Transverse colon (tissue), 4 donors: Measurements from ENCODE around the gene TMEM89. TPM values are rescaled to one million over a fixed set of nuclear protein-coding genes. Genes with fewer than 3 reads are reported as not detected.

ENCODE experiments used
- DNase-seq: peaks from one replicate; pipeline ENCODE4 v3.0.0-alpha.2; 2019
- H3K27ac ChIP-seq, 4 donors: fragments of 200-600 bp; sonication (generic); 2 replicates each; pipeline ENCODE4 v1.5.1; 2016 to 2018; ENCODE audit warnings: inconsistent platforms in 4 of 4
- H3K27me3 ChIP-seq: fragments of 200-600 bp; sonication (generic); 2 replicates; pipeline ENCODE4 v1.5.1; 2017; ENCODE audit warnings: inconsistent platforms
- H3K36me3 ChIP-seq, 4 donors: fragments of 200-600 bp; sonication (generic); 2 replicates each; pipeline ENCODE4 v1.5.1; 2017 to 2019; ENCODE audit warnings: inconsistent platforms in 4 of 4
- H3K4me1 ChIP-seq, 4 donors: fragments of 200-600 bp; sonication (generic); 2 replicates each; pipeline ENCODE4 v1.5.1; 2017 to 2020; ENCODE audit warnings: inconsistent platforms in 4 of 4
- H3K4me3 ChIP-seq, 4 donors: fragments of 200-600 bp; sonication (generic); 1 replicate in 1 of 4; 2 replicates in 3 of 4; pipeline versions ENCODE4 v1.5.1 to v1.6.1; 2017 to 2019; ENCODE audit warnings: inconsistent platforms in 4 of 4
- H3K9me3 ChIP-seq, 2 donors: fragments of 200-600 bp; sonication (generic); 2 replicates each; pipeline ENCODE4 v1.5.1; 2017 to 2019; ENCODE audit warnings: inconsistent platforms in 2 of 2
- EP300 ChIP-seq: sonication (generic); formaldehyde crosslinking; IDR thresholded peaks from one replicate; pipeline ENCODE4 v1.6.1; 2017; ENCODE audit warnings: antibody characterized with exemption, low read depth
- POLR2A ChIP-seq: fragments of 450-650 bp; IDR thresholded peaks from one replicate; pipeline ENCODE4 v1.6.1; 2016; ENCODE audit warnings: antibody characterized with exemption, mild to moderate bottlenecking, moderate library complexity
- POLR2AphosphoS5 ChIP-seq, 3 donors: sonication (generic); formaldehyde crosslinking; IDR thresholded peaks; one replicate each; pipeline ENCODE4 v1.6.1; 2016; ENCODE audit warnings: antibody characterized with exemption in 3 of 3
- WGBS, 2 donors: methylation state at CpG; one replicate each; pipeline ENCODE4 v1.1.5; 2018; ENCODE audit warnings: low coverage in 1 of 2; 5-methylcytosine and 5-hydroxymethylcytosine counted together
- in situ Hi-C, 4 donors: fragments of 200-750 bp; cut with MboI; loops; one replicate each; pipeline versions ENCODE4 v1.15.0 to v1.15.1; 2017; ENCODE audit warnings: low sequenced_read_pairs in 3 of 4, low pct_ligation_motif_present in 1 of 4, low pct_unique_long_range_greater_than_20kb in 1 of 4
- intact Hi-C: fragments of 100-400 bp; cut with DNase I; formaldehyde crosslinking; loops from one replicate; pipeline ENCODE4 v1.15.1; 2023; ENCODE audit warnings: low total_unique reads
- total RNA-seq, 4 donors: library from RNA; depleted of rRNA; stranded (reverse); fragments of >200 nt; gene quantifications; one replicate each; pipeline ENCODE4 v1.1.0, GENCODE V29; 2016
- TF ChIP-seq, protein P1 (sequence below), 5 experiments: fragments of 200-600 bp in 3 of 5; fragments of 450-650 bp in 2 of 5; sonication (generic) in 3 of 5; IDR thresholded peaks; 1 replicate in 2 of 5; 2 replicates in 3 of 5; pipeline ENCODE4 v1.5.1; 2016 to 2017; ENCODE audit warnings: antibody characterized with exemption in 5 of 5, inconsistent platforms in 3 of 5, mild to moderate bottlenecking in 2 of 5, moderate library complexity in 1 of 5

Gene TMEM89
- total RNA-seq, 4 donors from 2014 or later, result 13.1 TPM; not detected in 3

DNA sequence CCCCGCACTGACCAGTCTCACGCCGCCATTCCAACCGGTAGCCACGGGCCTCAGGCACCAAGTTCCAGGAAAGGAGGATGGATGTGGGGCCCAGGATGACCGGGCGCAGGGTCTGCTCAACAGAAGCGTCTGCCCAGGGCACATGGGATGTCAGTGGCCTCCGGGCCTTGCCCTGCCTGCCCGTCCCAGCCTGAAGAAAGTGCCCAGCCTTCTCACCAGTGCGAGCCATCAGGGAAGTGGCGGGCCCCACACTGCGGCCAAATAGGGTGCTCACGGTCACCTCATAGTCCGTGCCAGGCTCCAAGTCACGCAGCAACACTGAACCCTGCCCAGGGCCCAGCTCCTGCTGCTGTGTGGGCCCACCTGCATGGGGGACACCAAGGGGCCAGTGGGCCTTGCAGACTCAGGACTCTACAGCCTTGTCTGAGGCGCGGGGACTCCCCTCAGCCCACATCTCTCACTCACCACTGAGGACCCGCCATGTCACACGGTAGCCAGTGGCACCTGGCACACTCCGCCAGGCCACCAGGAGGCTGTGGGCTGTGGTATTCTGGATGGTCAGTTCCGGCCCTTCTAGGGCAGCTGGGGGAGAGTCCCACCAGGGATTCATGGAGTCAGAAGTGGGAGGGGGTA is 29.6 kb downstream of the TMEM89 start:
- in situ Hi-C loops, result no loop called here
- H3K4me1 ChIP-seq, result peaks cover 9 to 20% (median 15%) of the 10 kb centered on the region in 4 donors
- H3K27me3 ChIP-seq, result peaks cover 15% of the 10 kb centered on the region
- H3K9me3 ChIP-seq, result no peaks in the 10 kb centered on the region
- 89% methylated on average over 22 of the region's 22 CpGs; no CpG with 5 or more reads in 1 of the 2 donors for WGBS, 2 donors
- no peak overlapping the region for H3K4me3 ChIP-seq
- no peaks in the 10 kb centered on the region for H3K36me3 ChIP-seq
- no peak for DNase-seq
- TF ChIP-seq, protein P1, sequence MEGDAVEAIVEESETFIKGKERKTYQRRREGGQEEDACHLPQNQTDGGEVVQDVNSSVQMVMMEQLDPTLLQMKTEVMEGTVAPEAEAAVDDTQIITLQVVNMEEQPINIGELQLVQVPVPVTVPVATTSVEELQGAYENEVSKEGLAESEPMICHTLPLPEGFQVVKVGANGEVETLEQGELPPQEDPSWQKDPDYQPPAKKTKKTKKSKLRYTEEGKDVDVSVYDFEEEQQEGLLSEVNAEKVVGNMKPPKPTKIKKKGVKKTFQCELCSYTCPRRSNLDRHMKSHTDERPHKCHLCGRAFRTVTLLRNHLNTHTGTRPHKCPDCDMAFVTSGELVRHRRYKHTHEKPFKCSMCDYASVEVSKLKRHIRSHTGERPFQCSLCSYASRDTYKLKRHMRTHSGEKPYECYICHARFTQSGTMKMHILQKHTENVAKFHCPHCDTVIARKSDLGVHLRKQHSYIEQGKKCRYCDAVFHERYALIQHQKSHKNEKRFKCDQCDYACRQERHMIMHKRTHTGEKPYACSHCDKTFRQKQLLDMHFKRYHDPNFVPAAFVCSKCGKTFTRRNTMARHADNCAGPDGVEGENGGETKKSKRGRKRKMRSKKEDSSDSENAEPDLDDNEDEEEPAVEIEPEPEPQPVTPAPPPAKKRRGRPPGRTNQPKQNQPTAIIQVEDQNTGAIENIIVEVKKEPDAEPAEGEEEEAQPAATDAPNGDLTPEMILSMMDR (IDR thresholded peaks at IDR 0.05), result no peak
- TF ChIP-seq EP300 (no peak), POLR2A (no peak), POLR2AphosphoS5 (IDR thresholded peaks at IDR 0.05) (no peak)
- H3K27ac ChIP-seq, result no peak overlapping the region
- intact Hi-C loops, result no loop called here

DNA sequence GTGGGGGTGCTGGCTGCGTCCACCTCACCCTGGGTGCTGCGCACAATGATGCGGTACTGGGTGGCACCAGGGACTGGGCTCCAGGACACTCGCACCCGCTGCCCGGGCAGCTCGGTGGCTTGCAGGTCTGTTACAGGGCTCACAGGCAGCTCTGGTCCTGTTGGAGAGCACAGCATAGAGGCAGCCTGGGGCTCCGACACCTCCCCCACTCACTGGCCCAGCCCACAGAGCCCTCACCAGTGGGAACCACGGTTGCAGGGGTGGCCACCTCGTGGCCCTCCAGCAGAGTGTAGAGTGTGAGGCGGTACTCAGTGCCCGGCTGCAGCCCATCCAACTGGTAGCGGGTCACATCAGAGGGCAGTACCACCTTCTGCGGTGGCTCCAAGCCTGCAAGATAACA is 30.1 kb downstream of the TMEM89 start:
- Histone ChIP-seq H3K4me1 (peaks cover 9 to 20% (median 15%) of the 10 kb centered on the region in 4 donors), H3K4me3 (no peak overlapping the region), H3K9me3 (no peaks in the 10 kb centered on the region), H3K36me3 (no peaks in the 10 kb centered on the region), H3K27ac (no peak overlapping the region), H3K27me3 (peaks cover 15% of the 10 kb centered on the region)
- in situ Hi-C loops (no loop called here), intact Hi-C loops (no loop called here)
- no peak for DNase-seq
- WGBS, 2 donors, result 90% methylated on average over 6 of the region's 14 CpGs; no CpG with 5 or more reads in 1 of the 2 donors
- no peak for TF ChIP-seq POLR2A
- TF ChIP-seq POLR2AphosphoS5 (IDR thresholded peaks at IDR 0.05), result no peak
- TF ChIP-seq, protein P1 (IDR thresholded peaks at IDR 0.05), result no peak
- no peak for TF ChIP-seq EP300

DNA sequence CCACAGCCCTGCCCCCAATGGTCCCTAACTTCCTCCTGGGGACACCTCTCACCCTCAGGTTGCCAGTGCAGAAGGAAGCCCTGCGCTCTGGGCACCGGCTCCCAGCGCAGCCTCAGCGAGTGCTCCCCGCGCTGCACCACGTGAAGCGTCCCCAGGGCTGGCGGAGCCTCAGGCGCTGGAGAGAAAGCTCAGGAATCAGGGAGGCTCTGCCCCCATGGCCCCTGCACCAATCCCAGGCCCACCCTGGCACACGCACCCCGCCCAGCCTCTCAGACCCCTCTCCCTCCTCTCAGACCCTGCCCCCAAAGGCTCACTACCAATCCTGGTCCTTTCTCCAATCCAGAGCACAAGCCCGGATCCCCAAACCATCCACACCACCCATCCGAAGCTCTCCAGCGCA is 33.3 kb downstream of the TMEM89 start:
- H3K36me3 ChIP-seq, result no peaks in the 10 kb centered on the region
- no peaks in the 10 kb centered on the region for H3K27me3 ChIP-seq
- WGBS, 2 donors, result 72% methylated on average over 15 of the region's 15 CpGs; no CpG with 5 or more reads in 1 of the 2 donors
- TF ChIP-seq POLR2A (no peak), POLR2AphosphoS5 (IDR thresholded peaks at IDR 0.05) (no peak), EP300 (no peak)
- TF ChIP-seq, protein P1 (IDR thresholded peaks at IDR 0.05), result no peak
- in situ Hi-C loops (no loop called here), intact Hi-C loops (no loop called here)
- no peak overlapping the region for H3K27ac ChIP-seq
- no peaks in the 10 kb centered on the region for H3K4me1 ChIP-seq
- H3K9me3 ChIP-seq, result no peaks in the 10 kb centered on the region
- no peak for DNase-seq
- H3K4me3 ChIP-seq, result no peak overlapping the region

DNA sequence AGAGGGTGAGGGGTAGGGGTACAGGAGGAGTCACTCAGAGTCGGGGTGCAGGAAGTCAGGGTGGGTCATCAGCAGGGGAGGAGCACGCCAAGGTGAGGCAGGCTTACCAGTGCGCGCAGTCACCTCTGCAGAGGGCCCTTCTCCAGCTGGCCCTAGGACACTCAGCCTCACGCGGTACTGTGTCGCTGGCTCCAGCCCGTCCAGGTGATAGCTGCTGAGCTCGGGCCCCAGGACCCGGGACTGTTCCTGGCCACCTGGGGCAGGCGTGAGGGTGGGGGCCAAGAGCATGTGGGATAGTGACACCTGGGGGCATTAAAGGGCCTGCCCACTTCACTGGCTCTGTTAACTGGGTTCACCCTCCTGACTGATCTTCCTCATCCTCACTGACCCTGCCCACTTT is 33.9 kb downstream of the TMEM89 start:
- H3K9me3 ChIP-seq, result no peaks in the 10 kb centered on the region
- no peak overlapping the region for H3K27ac ChIP-seq
- WGBS, 2 donors, result 79% methylated on average over 11 of the region's 11 CpGs; no CpG with 5 or more reads in 1 of the 2 donors

More for the DNA sequence above, 33.9 kb downstream of the TMEM89 start:
- DNase-seq, result no peak
- Histone ChIP-seq H3K36me3 (no peaks in the 10 kb centered on the region), H3K4me1 (no peaks in the 10 kb centered on the region), H3K27me3 (no peaks in the 10 kb centered on the region), H3K4me3 (no peak overlapping the region)
- in situ Hi-C loops, result no loop called here
- intact Hi-C loops, result no loop called here
- TF ChIP-seq EP300 (no peak), POLR2A (no peak), POLR2AphosphoS5 (IDR thresholded peaks at IDR 0.05) (no peak)
- TF ChIP-seq, protein P1 (IDR thresholded peaks at IDR 0.05), result no peak
